GM20000 (cell line): Measurements from ENCODE around the gene SPOPL.

Experiments
- DNase-seq: peaks from one replicate; pipeline ENCODE4 v3.0.0; 2012; ENCODE audit warnings: low spot score
- CTCF ChIP-seq: IDR thresholded peaks from 2 replicates; pipeline ENCODE4 v1.5.1; 2012; ENCODE audit warnings: mild to moderate bottlenecking, control low read depth; ENCODE audit errors: extremely low read depth, missing control alignments

Gene SPOPL

GRCh38 chr2:138609446-138609845 is 107.9 kb downstream of the SPOPL start:
- DNase-seq = no peak
- TF ChIP-seq CTCF = no peak

GRCh38 chr2:138610201-138610953 is 108.8 kb downstream of the SPOPL start:
- no peak for TF ChIP-seq CTCF
- no peak for DNase-seq

GRCh38 chr2:138615257-138615656 is 113.7 kb downstream of the SPOPL start:
- no peak for DNase-seq
- TF ChIP-seq CTCF = no peak

GRCh38 chr2:138617026-138617425 is 115.5 kb downstream of the SPOPL start:
- no peak for DNase-seq
- TF ChIP-seq CTCF = no peak

GRCh38 chr2:138618971-138619370 is 117.4 kb downstream of the SPOPL start:
- no peak for DNase-seq
- TF ChIP-seq CTCF = no peak

- no peak for DNase-seq
- TF ChIP-seq CTCF = no peak
These were observed 118.9 kb downstream of the SPOPL start for GRCh38 chr2:138620431-138620830.

GRCh38 chr2:138621139-138621538 is 119.6 kb downstream of the SPOPL start:
- TF ChIP-seq CTCF = no peak
- no peak for DNase-seq
